WTC11 (cell line): ENCODE measurements around the gene PCGF1. TPM values are rescaled to one million over a fixed set of nuclear protein-coding genes. Genes with fewer than 3 reads are reported as not detected.

Experiments used
- ATAC-seq: fragments of 200-7000 bp; cut with Tn5 transposase; 2 replicates; pipeline ENCODE4 v1.10.0; 2021; ENCODE audit warnings: mild to moderate bottlenecking, moderate library complexity
- CTCF ChIA-PET: fragments of 300-600 bp; sonication (Branson Sonifier 250); formaldehyde crosslinking; loops from one replicate; lab custom pipeline; 2021; ENCODE audit warnings: antibody characterized with exemption; lab: Charles Lee
- POLR2A ChIA-PET: fragments of 350-600 bp; sonication (Branson Sonifier 250); formaldehyde crosslinking; loops from one replicate; lab custom pipeline; 2021; ENCODE audit warnings: antibody characterized with exemption; lab: Charles Lee
- DNase-seq: peaks from one replicate; pipeline ENCODE4 v3.0.0; 2021; ENCODE audit warnings: low spot score
- H3K27ac Mint-ChIP-seq: 2 replicates; pipeline ENCODE4 v1.8.0; 2021; ENCODE audit warnings: mixed read lengths
- H3K27me3 Mint-ChIP-seq: 2 replicates; pipeline ENCODE4 v1.8.0; 2021; ENCODE audit warnings: low read depth, mild to moderate bottlenecking, moderate library complexity, mixed read lengths
- H3K36me3 Mint-ChIP-seq: 2 replicates; pipeline ENCODE4 v1.8.0; 2021; ENCODE audit warnings: mixed read lengths
- H3K4me1 Mint-ChIP-seq: 2 replicates; pipeline ENCODE4 v1.8.0; 2022; ENCODE audit warnings: mixed read lengths
- H3K4me3 Mint-ChIP-seq: 2 replicates; pipeline ENCODE4 v1.8.0; 2021; ENCODE audit warnings: mild to moderate bottlenecking, moderate library complexity, mixed read lengths
- H3K9me3 Mint-ChIP-seq: 2 replicates; pipeline ENCODE4 v1.8.0; 2021; ENCODE audit warnings: mixed read lengths
- ATF1 ChIP-seq: sonication (generic); formaldehyde crosslinking; IDR thresholded peaks from 2 replicates; pipeline ENCODE4 v1.8.1; 2023; ENCODE audit warnings: mild to moderate bottlenecking, moderate library complexity, missing genetic modification reagents
- CREB1 ChIP-seq: sonication (generic); formaldehyde crosslinking; IDR thresholded peaks from 2 replicates; pipeline ENCODE4 v1.8.0; 2023; ENCODE audit warnings: mild to moderate bottlenecking, missing genetic modification reagents
- CREM ChIP-seq: sonication (generic); formaldehyde crosslinking; IDR thresholded peaks from 2 replicates; pipeline ENCODE4 v1.8.1; 2022; ENCODE audit warnings: mild to moderate bottlenecking, missing genetic modification reagents, moderate library complexity
- E2F1 ChIP-seq: sonication (generic); formaldehyde crosslinking; IDR thresholded peaks from 2 replicates; pipeline ENCODE4 v1.8.0; 2022; ENCODE audit warnings: mild to moderate bottlenecking, missing genetic modification reagents
- FOXK1 ChIP-seq: sonication (generic); formaldehyde crosslinking; IDR thresholded peaks from 2 replicates; pipeline ENCODE4 v1.8.0; 2022; ENCODE audit warnings: mild to moderate bottlenecking, moderate library complexity, missing genetic modification reagents
- HMGXB4 ChIP-seq: sonication (generic); formaldehyde crosslinking; IDR thresholded peaks from 2 replicates; pipeline ENCODE4 v1.8.1; 2023; ENCODE audit warnings: mild to moderate bottlenecking, moderate library complexity, missing genetic modification reagents
- MXD4 ChIP-seq: fragments of 250-450 bp; sonication (Bioruptor Pico); IDR thresholded peaks from 2 replicates; pipeline ENCODE4 v1.8.0; 2021; ENCODE audit warnings: mild to moderate bottlenecking, moderate library complexity, borderline replicate concordance
- MYBL2 ChIP-seq: sonication (generic); formaldehyde crosslinking; IDR thresholded peaks from 2 replicates; pipeline ENCODE4 v1.8.1; 2023; ENCODE audit warnings: mild to moderate bottlenecking, moderate library complexity, missing genetic modification reagents
- NFATC4 ChIP-seq: fragments of 250-450 bp; sonication (Bioruptor Pico); IDR thresholded peaks from 2 replicates; pipeline ENCODE4 v1.9.0; 2021; ENCODE audit warnings: mild to moderate bottlenecking
- OVOL2 ChIP-seq: fragments of 250-450 bp; sonication (Bioruptor Pico); IDR thresholded peaks from 2 replicates; pipeline ENCODE4 v1.9.0; 2021; ENCODE audit warnings: mild to moderate bottlenecking, borderline replicate concordance
- PREB ChIP-seq: sonication (generic); formaldehyde crosslinking; IDR thresholded peaks from 2 replicates; pipeline ENCODE4 v1.8.1; 2022; ENCODE audit warnings: mild to moderate bottlenecking, missing genetic modification reagents, moderate library complexity, borderline replicate concordance
- RELA ChIP-seq: sonication (generic); formaldehyde crosslinking; IDR thresholded peaks from 2 replicates; pipeline ENCODE4 v1.8.1; 2022; ENCODE audit warnings: missing genetic modification reagents, mild to moderate bottlenecking, borderline replicate concordance
- RORB ChIP-seq: fragments of 250-450 bp; sonication (Bioruptor Pico); IDR thresholded peaks from 2 replicates; pipeline ENCODE4 v1.9.0; 2021; ENCODE audit warnings: mild to moderate bottlenecking
- ZBTB21 ChIP-seq: sonication (generic); formaldehyde crosslinking; IDR thresholded peaks from 2 replicates; pipeline ENCODE4 v1.8.1; 2023; ENCODE audit warnings: mild to moderate bottlenecking, missing genetic modification reagents, borderline replicate concordance
- ZNF219 ChIP-seq: sonication (generic); formaldehyde crosslinking; IDR thresholded peaks from 2 replicates; pipeline ENCODE4 v1.8.0; 2023; ENCODE audit warnings: missing genetic modification reagents, mild to moderate bottlenecking, borderline replicate concordance
- ZNF671 ChIP-seq: fragments of 250-450 bp; sonication (Bioruptor Pico); IDR thresholded peaks from 2 replicates; pipeline ENCODE4 v1.8.0; 2021; ENCODE audit warnings: mild to moderate bottlenecking
- total RNA-seq: library from RNA; stranded (reverse); gene quantifications from 3 replicates; pipeline ENCODE4 v1.2.3, GENCODE V29; 2021
- TF ChIP-seq, protein P1 (sequence below): sonication (generic); formaldehyde crosslinking; IDR thresholded peaks from 2 replicates; pipeline ENCODE4 v1.8.1; 2023; ENCODE audit warnings: mild to moderate bottlenecking, missing genetic modification reagents
- TF ChIP-seq, protein P2 (sequence below): sonication (generic); formaldehyde crosslinking; IDR thresholded peaks from 2 replicates; pipeline ENCODE4 v1.8.1; 2023; ENCODE audit warnings: mild to moderate bottlenecking, missing genetic modification reagents, borderline replicate concordance
- TF ChIP-seq, protein P3 (sequence below): sonication (generic); formaldehyde crosslinking; IDR thresholded peaks from 2 replicates; pipeline ENCODE4 v1.8.1; 2022; ENCODE audit warnings: mild to moderate bottlenecking, moderate library complexity, missing genetic modification reagents

The PCGF1 gene
- total RNA-seq, 1 experiment from 2014 or later, result 15.7 TPM

DNA sequence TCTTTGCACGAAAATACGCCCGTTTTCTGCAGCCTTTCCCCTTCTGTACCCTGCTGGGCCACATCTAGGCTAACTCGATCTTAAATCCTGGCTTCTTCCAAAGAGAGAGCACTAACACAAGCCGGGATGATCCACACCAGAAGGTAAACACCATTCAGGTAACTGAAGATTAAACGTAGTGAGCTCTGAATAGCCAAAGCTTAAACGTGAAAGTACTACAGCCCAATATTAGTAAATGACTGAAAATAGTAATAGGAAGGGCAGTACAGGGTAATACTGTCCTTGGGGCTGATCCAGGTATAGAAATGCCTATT, 34.6 kb downstream of the PCGF1 start:
- no peak for DNase-seq
- TF ChIP-seq, protein P1, sequence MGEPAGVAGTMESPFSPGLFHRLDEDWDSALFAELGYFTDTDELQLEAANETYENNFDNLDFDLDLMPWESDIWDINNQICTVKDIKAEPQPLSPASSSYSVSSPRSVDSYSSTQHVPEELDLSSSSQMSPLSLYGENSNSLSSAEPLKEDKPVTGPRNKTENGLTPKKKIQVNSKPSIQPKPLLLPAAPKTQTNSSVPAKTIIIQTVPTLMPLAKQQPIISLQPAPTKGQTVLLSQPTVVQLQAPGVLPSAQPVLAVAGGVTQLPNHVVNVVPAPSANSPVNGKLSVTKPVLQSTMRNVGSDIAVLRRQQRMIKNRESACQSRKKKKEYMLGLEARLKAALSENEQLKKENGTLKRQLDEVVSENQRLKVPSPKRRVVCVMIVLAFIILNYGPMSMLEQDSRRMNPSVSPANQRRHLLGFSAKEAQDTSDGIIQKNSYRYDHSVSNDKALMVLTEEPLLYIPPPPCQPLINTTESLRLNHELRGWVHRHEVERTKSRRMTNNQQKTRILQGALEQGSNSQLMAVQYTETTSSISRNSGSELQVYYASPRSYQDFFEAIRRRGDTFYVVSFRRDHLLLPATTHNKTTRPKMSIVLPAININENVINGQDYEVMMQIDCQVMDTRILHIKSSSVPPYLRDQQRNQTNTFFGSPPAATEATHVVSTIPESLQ (CRISPR knock-in tag), result no peak
- TF ChIP-seq ATF1 (CRISPR knock-in tag) (no peak), HMGXB4 (no peak), NFATC4 (CRISPR knock-in tag) (no peak), MXD4 (CRISPR knock-in tag) (no peak)
- Mint-ChIP-seq H3K4me3 (peak overlapping the region; percentile 96), H3K27me3 (no peaks in the 10 kb centered on the region), H3K4me1 (peaks cover 11% of the 10 kb centered on the region), H3K36me3 (peaks cover 14% of the 10 kb centered on the region), H3K27ac (peak overlapping the region; percentile 99), H3K9me3 (no peaks in the 10 kb centered on the region)
- ChIA-PET POLR2A (interaction anchor here (0.9 to 1.5 kb wide), 6 partner anchors 9 to 223 kb away, joined by 3 to 9 read pairs (median 4); partner anchors contain the start of genes AUP1, CCDC142, HTRA2 and WBP1), CTCF (interaction anchor here (0.7 to 2.7 kb wide), 7 partner anchors 10 to 138 kb away, joined by 3 to 23 read pairs (median 4); partner anchors contain the start of genes CCDC142, TTC31 and WBP1)
- no peak for ATAC-seq

GRCh38 chr2:74472086-74472944, 35.2 kb downstream of the PCGF1 start, which contains the start of gene MRPL53:
MRPL53 (minus strand) TSS chr2:74472680; CDS start chr2:74472660, 20 bp downstream.
- ATAC-seq (peak; percentile 88), DNase-seq (peak; percentile 94)
- no peaks in the 10 kb centered on the region for H3K27me3 Mint-ChIP-seq
- H3K9me3 Mint-ChIP-seq, result no peaks in the 10 kb centered on the region
- peaks cover 14% of the 10 kb centered on the region for H3K36me3 Mint-ChIP-seq
- H3K27ac Mint-ChIP-seq, result peak within 1 kb of the TSS; percentile 99
- ChIA-PET POLR2A (interaction anchor here (0.6 to 1.5 kb wide), 7 partner anchors 8 to 222 kb away, joined by 3 to 9 read pairs (median 4); partner anchors contain the start of genes AUP1, CCDC142, HTRA2 and WBP1), CTCF (interaction anchor here (1.0 to 2.7 kb wide), 6 partner anchors 10 to 137 kb away, joined by 3 to 23 read pairs (median 4); partner anchors contain the start of genes CCDC142, TTC31 and WBP1)
- H3K4me3 Mint-ChIP-seq, result peak within 1 kb of the TSS; percentile 96
- H3K4me1 Mint-ChIP-seq, result peaks cover 11% of the 10 kb centered on the region
- TF ChIP-seq RELA (CRISPR knock-in tag), result peak; percentile 61; the same call in 1 of the 2 replicates
- TF ChIP-seq OVOL2 (CRISPR knock-in tag), result no peak
- TF ChIP-seq PREB (CRISPR knock-in tag), result peak; percentile 90; the same call in 1 of the 2 replicates
- peak; percentile 91 for TF ChIP-seq ZBTB21 (CRISPR knock-in tag)
- peak; percentile 91 for TF ChIP-seq ATF1 (CRISPR knock-in tag)
- TF ChIP-seq E2F1 (CRISPR knock-in tag), result peak; percentile 9; the same call in 1 of the 2 replicates
- TF ChIP-seq MXD4 (CRISPR knock-in tag), result no peak
- no peak for TF ChIP-seq ZNF671
- TF ChIP-seq MYBL2 (CRISPR knock-in tag), result 0 out of 2 replicates have a peak, but pooled peaks have one; percentile 45
- no peak for TF ChIP-seq RORB (CRISPR knock-in tag)
- TF ChIP-seq, protein P2, sequence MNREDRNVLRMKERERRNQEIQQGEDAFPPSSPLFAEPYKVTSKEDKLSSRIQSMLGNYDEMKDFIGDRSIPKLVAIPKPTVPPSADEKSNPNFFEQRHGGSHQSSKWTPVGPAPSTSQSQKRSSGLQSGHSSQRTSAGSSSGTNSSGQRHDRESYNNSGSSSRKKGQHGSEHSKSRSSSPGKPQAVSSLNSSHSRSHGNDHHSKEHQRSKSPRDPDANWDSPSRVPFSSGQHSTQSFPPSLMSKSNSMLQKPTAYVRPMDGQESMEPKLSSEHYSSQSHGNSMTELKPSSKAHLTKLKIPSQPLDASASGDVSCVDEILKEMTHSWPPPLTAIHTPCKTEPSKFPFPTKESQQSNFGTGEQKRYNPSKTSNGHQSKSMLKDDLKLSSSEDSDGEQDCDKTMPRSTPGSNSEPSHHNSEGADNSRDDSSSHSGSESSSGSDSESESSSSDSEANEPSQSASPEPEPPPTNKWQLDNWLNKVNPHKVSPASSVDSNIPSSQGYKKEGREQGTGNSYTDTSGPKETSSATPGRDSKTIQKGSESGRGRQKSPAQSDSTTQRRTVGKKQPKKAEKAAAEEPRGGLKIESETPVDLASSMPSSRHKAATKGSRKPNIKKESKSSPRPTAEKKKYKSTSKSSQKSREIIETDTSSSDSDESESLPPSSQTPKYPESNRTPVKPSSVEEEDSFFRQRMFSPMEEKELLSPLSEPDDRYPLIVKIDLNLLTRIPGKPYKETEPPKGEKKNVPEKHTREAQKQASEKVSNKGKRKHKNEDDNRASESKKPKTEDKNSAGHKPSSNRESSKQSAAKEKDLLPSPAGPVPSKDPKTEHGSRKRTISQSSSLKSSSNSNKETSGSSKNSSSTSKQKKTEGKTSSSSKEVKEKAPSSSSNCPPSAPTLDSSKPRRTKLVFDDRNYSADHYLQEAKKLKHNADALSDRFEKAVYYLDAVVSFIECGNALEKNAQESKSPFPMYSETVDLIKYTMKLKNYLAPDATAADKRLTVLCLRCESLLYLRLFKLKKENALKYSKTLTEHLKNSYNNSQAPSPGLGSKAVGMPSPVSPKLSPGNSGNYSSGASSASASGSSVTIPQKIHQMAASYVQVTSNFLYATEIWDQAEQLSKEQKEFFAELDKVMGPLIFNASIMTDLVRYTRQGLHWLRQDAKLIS, result 0 out of 2 replicates have a peak, but pooled peaks have one; percentile 64
- TF ChIP-seq CREM (CRISPR knock-in tag), result peak; percentile 67; the same call in 1 of the 2 replicates
- TF ChIP-seq, protein P3, sequence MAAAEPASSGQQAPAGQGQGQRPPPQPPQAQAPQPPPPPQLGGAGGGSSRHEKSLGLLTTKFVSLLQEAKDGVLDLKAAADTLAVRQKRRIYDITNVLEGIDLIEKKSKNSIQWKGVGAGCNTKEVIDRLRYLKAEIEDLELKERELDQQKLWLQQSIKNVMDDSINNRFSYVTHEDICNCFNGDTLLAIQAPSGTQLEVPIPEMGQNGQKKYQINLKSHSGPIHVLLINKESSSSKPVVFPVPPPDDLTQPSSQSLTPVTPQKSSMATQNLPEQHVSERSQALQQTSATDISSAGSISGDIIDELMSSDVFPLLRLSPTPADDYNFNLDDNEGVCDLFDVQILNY (CRISPR knock-in tag), result peak; percentile 57; the same call in 1 of the 2 replicates
- peak; percentile 84; the same call in 1 of the 2 replicates for TF ChIP-seq FOXK1 (CRISPR knock-in tag)
- no peak for TF ChIP-seq ZNF219 (CRISPR knock-in tag)
- peak; percentile 80 for TF ChIP-seq CREB1 (CRISPR knock-in tag)
